Measurements from ENCODE around the gene TTC3.

Gene TTC3, protein sequence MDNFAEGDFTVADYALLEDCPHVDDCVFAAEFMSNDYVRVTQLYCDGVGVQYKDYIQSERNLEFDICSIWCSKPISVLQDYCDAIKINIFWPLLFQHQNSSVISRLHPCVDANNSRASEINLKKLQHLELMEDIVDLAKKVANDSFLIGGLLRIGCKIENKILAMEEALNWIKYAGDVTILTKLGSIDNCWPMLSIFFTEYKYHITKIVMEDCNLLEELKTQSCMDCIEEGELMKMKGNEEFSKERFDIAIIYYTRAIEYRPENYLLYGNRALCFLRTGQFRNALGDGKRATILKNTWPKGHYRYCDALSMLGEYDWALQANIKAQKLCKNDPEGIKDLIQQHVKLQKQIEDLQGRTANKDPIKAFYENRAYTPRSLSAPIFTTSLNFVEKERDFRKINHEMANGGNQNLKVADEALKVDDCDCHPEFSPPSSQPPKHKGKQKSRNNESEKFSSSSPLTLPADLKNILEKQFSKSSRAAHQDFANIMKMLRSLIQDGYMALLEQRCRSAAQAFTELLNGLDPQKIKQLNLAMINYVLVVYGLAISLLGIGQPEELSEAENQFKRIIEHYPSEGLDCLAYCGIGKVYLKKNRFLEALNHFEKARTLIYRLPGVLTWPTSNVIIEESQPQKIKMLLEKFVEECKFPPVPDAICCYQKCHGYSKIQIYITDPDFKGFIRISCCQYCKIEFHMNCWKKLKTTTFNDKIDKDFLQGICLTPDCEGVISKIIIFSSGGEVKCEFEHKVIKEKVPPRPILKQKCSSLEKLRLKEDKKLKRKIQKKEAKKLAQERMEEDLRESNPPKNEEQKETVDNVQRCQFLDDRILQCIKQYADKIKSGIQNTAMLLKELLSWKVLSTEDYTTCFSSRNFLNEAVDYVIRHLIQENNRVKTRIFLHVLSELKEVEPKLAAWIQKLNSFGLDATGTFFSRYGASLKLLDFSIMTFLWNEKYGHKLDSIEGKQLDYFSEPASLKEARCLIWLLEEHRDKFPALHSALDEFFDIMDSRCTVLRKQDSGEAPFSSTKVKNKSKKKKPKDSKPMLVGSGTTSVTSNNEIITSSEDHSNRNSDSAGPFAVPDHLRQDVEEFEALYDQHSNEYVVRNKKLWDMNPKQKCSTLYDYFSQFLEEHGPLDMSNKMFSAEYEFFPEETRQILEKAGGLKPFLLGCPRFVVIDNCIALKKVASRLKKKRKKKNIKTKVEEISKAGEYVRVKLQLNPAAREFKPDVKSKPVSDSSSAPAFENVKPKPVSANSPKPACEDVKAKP (N-terminal part only)

DNA sequence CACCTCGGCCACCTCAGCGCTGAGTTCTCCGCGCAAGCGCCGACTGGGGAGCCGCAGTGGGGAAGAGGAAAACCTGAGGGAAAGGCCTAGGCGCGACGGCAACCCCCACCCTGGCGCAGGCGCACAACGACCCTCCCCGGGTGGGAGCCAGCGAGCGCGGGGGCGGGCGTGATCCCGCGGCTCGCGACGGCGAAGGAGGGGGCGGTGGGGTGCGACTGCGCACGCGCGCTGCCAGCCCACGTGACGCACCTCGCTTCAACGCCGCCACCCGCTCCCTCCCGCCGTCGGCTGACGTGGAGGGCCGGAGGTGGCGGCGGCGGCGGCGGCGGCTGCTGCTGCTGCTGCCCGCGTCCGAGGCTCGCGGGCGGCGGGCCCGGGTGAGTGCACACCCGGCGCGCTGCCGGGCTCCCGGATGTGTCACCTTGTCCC lies at the start of gene TTC3, which contains the start of gene PIGP:
Gene TTC3 (plus strand): TSS at position 267 of the 429 bp plus-strand sequence. CDS start 14,004 bp downstream, outside the sequence.
Gene PIGP (minus strand): TSS at position 84 of the 429 bp plus-strand sequence. CDS start 556 bp downstream, outside the sequence.
- no peak for TF ChIP-seq EZH2phosphoT487 (IDR thresholded peaks at IDR 0.05; ENCODE audit: borderline replicate concordance)
- TF ChIP-seq, protein P1, sequence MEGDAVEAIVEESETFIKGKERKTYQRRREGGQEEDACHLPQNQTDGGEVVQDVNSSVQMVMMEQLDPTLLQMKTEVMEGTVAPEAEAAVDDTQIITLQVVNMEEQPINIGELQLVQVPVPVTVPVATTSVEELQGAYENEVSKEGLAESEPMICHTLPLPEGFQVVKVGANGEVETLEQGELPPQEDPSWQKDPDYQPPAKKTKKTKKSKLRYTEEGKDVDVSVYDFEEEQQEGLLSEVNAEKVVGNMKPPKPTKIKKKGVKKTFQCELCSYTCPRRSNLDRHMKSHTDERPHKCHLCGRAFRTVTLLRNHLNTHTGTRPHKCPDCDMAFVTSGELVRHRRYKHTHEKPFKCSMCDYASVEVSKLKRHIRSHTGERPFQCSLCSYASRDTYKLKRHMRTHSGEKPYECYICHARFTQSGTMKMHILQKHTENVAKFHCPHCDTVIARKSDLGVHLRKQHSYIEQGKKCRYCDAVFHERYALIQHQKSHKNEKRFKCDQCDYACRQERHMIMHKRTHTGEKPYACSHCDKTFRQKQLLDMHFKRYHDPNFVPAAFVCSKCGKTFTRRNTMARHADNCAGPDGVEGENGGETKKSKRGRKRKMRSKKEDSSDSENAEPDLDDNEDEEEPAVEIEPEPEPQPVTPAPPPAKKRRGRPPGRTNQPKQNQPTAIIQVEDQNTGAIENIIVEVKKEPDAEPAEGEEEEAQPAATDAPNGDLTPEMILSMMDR (conservative IDR thresholded peaks at IDR 0.05; ENCODE audit: low read length): no peak
- H3K9me2 ChIP-seq (replicated peaks; ENCODE audit: low read depth, low read length): no peaks in the 10 kb centered on the region
- peak within 1 kb of the TSS; percentile 88 for H2AFZ ChIP-seq (ENCODE audit: low read length)
- no peaks in the 10 kb centered on the region for H3K9me3 ChIP-seq (ENCODE audit: insufficient read depth, low read depth, low read length)
- H3K79me2 ChIP-seq (ENCODE audit: insufficient read depth, low read length): peaks cover 76% of the 10 kb centered on the region
- peak within 1 kb of the TSS; percentile 88 for H3K4me3 ChIP-seq (ENCODE audit: low read length, poor library complexity, severe bottlenecking)
- 0 out of 2 replicates have a peak, but pooled peaks cover 6% of the 10 kb centered on the region for H3F3A ChIP-seq (ENCODE audit: low read depth)
- peaks cover 40% of the 10 kb centered on the region for H4K20me1 ChIP-seq (ENCODE audit: insufficient read depth, low read length, poor library complexity, severe bottlenecking)
- peaks cover 76% of the 10 kb centered on the region for H3K4me1 ChIP-seq (ENCODE audit: insufficient read depth, low read length, poor library complexity, severe bottlenecking)
- H3K9ac ChIP-seq (ENCODE audit: low read depth, low read length, poor library complexity, severe bottlenecking): peak within 1 kb of the TSS; percentile 96
- H3K27me3 ChIP-seq (ENCODE audit: insufficient read depth, low read length, poor library complexity, severe bottlenecking): no peaks in the 10 kb centered on the region
- H3K36me3 ChIP-seq (ENCODE audit: insufficient read depth, low read length): no peaks in the 10 kb centered on the region
- peak within 1 kb of the TSS; percentile 97 for H3K4me2 ChIP-seq (ENCODE audit: low read depth, low read length, poor library complexity, severe bottlenecking)

DNA sequence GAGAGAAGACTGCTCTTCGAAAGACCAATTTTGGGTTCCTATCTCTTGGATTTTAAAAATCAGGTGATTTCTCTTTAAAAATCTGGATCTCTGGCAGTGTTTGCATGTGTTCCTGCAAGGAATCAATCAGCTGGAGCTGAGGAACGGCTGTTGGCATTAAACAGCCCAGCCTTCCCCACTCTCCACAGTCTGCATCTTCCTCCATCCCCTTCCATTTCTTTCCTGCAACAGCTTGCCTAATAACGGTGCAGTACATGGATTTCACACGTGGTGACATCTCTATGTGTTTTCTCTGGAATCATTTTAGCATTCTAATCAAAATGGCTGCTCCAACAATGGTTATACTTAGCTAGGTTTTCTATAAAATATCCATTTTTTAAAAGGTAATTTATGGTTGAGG lies 46.6 kb upstream of the TTC3 start:
- H3K36me3 ChIP-seq (ENCODE audit: insufficient read depth, low read length): no peaks in the 10 kb centered on the region
- H3K27me3 ChIP-seq (ENCODE audit: insufficient read depth, low read length, poor library complexity, severe bottlenecking): no peaks in the 10 kb centered on the region
- no peak overlapping the region for H3K4me2 ChIP-seq (ENCODE audit: low read depth, low read length, poor library complexity, severe bottlenecking)
- H2AFZ ChIP-seq (ENCODE audit: low read length): peak overlapping the region; percentile 24; the same call in 1 of the 2 replicates
- H3K9me2 ChIP-seq (replicated peaks; ENCODE audit: low read depth, low read length): no peaks in the 10 kb centered on the region
- no peaks in the 10 kb centered on the region for H4K20me1 ChIP-seq (ENCODE audit: insufficient read depth, low read length, poor library complexity, severe bottlenecking)
- no peak for TF ChIP-seq EZH2phosphoT487 (IDR thresholded peaks at IDR 0.05; ENCODE audit: borderline replicate concordance)
- TF ChIP-seq, protein P1 (conservative IDR thresholded peaks at IDR 0.05; ENCODE audit: low read length): no peak
- no peaks in the 10 kb centered on the region for H3K79me2 ChIP-seq (ENCODE audit: insufficient read depth, low read length)
- H3K4me1 ChIP-seq (ENCODE audit: insufficient read depth, low read length, poor library complexity, severe bottlenecking): no peaks in the 10 kb centered on the region
- H3F3A ChIP-seq (ENCODE audit: low read depth): no peaks in the 10 kb centered on the region
- H3K4me3 ChIP-seq (ENCODE audit: low read length, poor library complexity, severe bottlenecking): no peak overlapping the region
- no peaks in the 10 kb centered on the region for H3K9me3 ChIP-seq (ENCODE audit: insufficient read depth, low read depth, low read length)
- H3K9ac ChIP-seq (ENCODE audit: low read depth, low read length, poor library complexity, severe bottlenecking): no peak overlapping the region

DNA sequence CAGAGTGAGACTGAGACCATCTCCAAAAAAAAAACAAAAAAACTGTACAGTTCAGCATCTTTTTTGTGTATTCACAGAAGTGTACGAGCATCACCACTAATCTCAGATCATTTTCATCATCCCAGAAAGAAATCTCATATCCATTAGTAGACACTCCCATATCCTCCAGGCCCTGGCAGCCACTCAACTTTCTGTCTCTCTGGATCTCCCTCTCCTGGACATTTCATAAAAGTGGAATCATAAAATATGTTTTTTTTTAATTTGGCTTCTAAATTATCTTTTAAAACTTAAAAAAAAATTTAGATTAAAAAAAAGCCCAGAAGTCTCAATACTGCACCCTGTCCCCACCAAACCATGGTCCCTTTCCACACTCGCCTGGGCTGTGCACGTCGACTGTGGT lies 44.5 kb upstream of the TTC3 start:
- H3K4me2 ChIP-seq (ENCODE audit: low read depth, low read length, poor library complexity, severe bottlenecking): no peak overlapping the region
- no peaks in the 10 kb centered on the region for H4K20me1 ChIP-seq (ENCODE audit: insufficient read depth, low read length, poor library complexity, severe bottlenecking)
- TF ChIP-seq, protein P1 (conservative IDR thresholded peaks at IDR 0.05; ENCODE audit: low read length): no peak
- no peak for TF ChIP-seq EZH2phosphoT487 (IDR thresholded peaks at IDR 0.05; ENCODE audit: borderline replicate concordance)
- H3K4me1 ChIP-seq (ENCODE audit: insufficient read depth, low read length, poor library complexity, severe bottlenecking): peaks cover 10% of the 10 kb centered on the region
- H3K79me2 ChIP-seq (ENCODE audit: insufficient read depth, low read length): no peaks in the 10 kb centered on the region
- no peaks in the 10 kb centered on the region for H3K27me3 ChIP-seq (ENCODE audit: insufficient read depth, low read length, poor library complexity, severe bottlenecking)
- no peaks in the 10 kb centered on the region for H3K36me3 ChIP-seq (ENCODE audit: insufficient read depth, low read length)
- no peaks in the 10 kb centered on the region for H3K9me2 ChIP-seq (replicated peaks; ENCODE audit: low read depth, low read length)
- no peak overlapping the region for H2AFZ ChIP-seq (ENCODE audit: low read length)
- no peaks in the 10 kb centered on the region for H3K9me3 ChIP-seq (ENCODE audit: insufficient read depth, low read depth, low read length)
- H3F3A ChIP-seq (ENCODE audit: low read depth): no peaks in the 10 kb centered on the region
- no peak overlapping the region for H3K9ac ChIP-seq (ENCODE audit: low read depth, low read length, poor library complexity, severe bottlenecking)
- no peak overlapping the region for H3K4me3 ChIP-seq (ENCODE audit: low read length, poor library complexity, severe bottlenecking)
